K562 (cell line): ENCODE results near the gene CNTF. TPM values are rescaled to one million over a fixed set of nuclear protein-coding genes. Genes with fewer than 3 reads are reported as not detected.

Experiments
- ESRRB ChIP-seq: fragments of 250-450 bp; sonication (Bioruptor Pico); IDR thresholded peaks from 2 replicates; pipeline ENCODE4 v1.5.0; 2020; ENCODE audit warnings: mild to moderate bottlenecking, moderate library complexity, borderline replicate concordance
- MBD2 ChIP-seq: sonication (generic); IDR thresholded peaks from 2 replicates; pipeline ENCODE4 v1.6.1; 2016; ENCODE audit warnings: low read depth, borderline replicate concordance
- NCOR1 ChIP-seq: fragments of 450-650 bp; IDR thresholded peaks from 2 replicates; pipeline ENCODE4 v1.6.1; 2016; ENCODE audit warnings: mild to moderate bottlenecking, moderate library complexity
- RAD21 ChIP-seq, 2 experiments: fragments of 250-450 bp in 1 of 2; fragments of 450-650 bp in 1 of 2; sonication (Bioruptor Pico) in 1 of 2; formaldehyde crosslinking in 1 of 2; IDR thresholded peaks in 1 of 2; conservative IDR thresholded peaks in 1 of 2; 2 replicates each; pipeline versions ENCODE4 v1.4.0 to v1.8.0; 2020 to 2022; ENCODE audit warnings: mild to moderate bottlenecking in 2 of 2, moderate library complexity in 1 of 2
- RBM17 ChIP-seq: fragments of 200-400 bp; formaldehyde crosslinking; IDR thresholded peaks from 2 replicates; pipeline ENCODE4 v1.6.1; 2017; ENCODE audit warnings: low read depth, mild to moderate bottlenecking, low read length, borderline replicate concordance
- RCOR1 ChIP-seq, 2 experiments: IDR thresholded peaks; 2 replicates each; pipeline ENCODE4 v1.6.1; 2012; ENCODE audit warnings: low read depth in 2 of 2, low read length in 2 of 2, borderline replicate concordance in 1 of 2, improper control_type of control experiment in 1 of 2
- SMC3 ChIP-seq: conservative IDR thresholded peaks from 2 replicates; pipeline ENCODE4 v1.6.1; 2011; ENCODE audit warnings: low read depth, low read length, improper control_type of control experiment; ENCODE audit not compliant: insufficient read depth
- TAF7 ChIP-seq: fragments of 450-650 bp; IDR thresholded peaks from 2 replicates; pipeline ENCODE4 v1.6.1; 2016; ENCODE audit warnings: missing genetic modification characterization, missing compliant biosample characterization
- TEAD2 ChIP-seq: fragments of 450-650 bp; IDR thresholded peaks from 2 replicates; pipeline ENCODE4 v1.6.1; 2016; ENCODE audit warnings: missing genetic modification characterization, control low read depth, missing compliant biosample characterization
- XRCC4 ChIP-seq: IDR thresholded peaks from one replicate; pipeline ENCODE4 v1.6.1; 2011; ENCODE audit not compliant: insufficient read depth, insufficient read length; ENCODE audit errors: extremely low read depth
- ZFPM2 ChIP-seq: fragments of 250-450 bp; sonication (Bioruptor Pico); IDR thresholded peaks from 2 replicates; pipeline ENCODE4 v1.5.1; 2022; ENCODE audit warnings: mild to moderate bottlenecking
- ZFX ChIP-seq: sonication (generic); formaldehyde crosslinking; IDR thresholded peaks from 2 replicates; pipeline ENCODE4 v1.8.0; 2022; ENCODE audit warnings: mild to moderate bottlenecking, missing genetic modification reagents, moderate library complexity
- polyA plus RNA-seq, 8 experiments: library from polyadenylated mRNA; depleted of rRNA in 4 of 8; stranded (reverse) in 5 of 8; unstranded in 3 of 8; fragments of >200 nt; fragmentation: Nextera tagmentation in 2 of 8; fragmentation: Illumina TruSeq in 1 of 8; extraction: Ambion mirVana in 2 of 8; extraction: Trizol in 1 of 8; gene quantifications; 2 replicates each; pipeline versions ENCODE4 v1.2.1 to v1.2.3, GENCODE V29; 2011 to 2014; ENCODE audit warnings: inconsistent platforms in 1 of 8, missing spikeins in 1 of 8
- total RNA-seq, 7 experiments: library from RNA; depleted of rRNA in 6 of 7; stranded (reverse); fragments of >200 nt in 6 of 7; fragmentation: Illumina TruSeq in 2 of 7; extraction: Trizol in 2 of 7; gene quantifications; 2 replicates each; pipeline versions ENCODE4 v1.2.1 to v1.2.3, GENCODE V29; 2011 to 2021; ENCODE audit warnings: low replicate concordance in 1 of 7
- TF ChIP-seq, protein P1 (sequence below): fragments of 450-650 bp; IDR thresholded peaks from 2 replicates; pipeline ENCODE4 v1.6.1; 2018; ENCODE audit not compliant: partially characterized antibody
- TF ChIP-seq, protein P2 (sequence below): fragments of 450-650 bp; IDR thresholded peaks from 2 replicates; pipeline ENCODE4 v1.6.1; 2016; ENCODE audit warnings: mild to moderate bottlenecking
- TF ChIP-seq, protein P3 (sequence below): sonication (generic); formaldehyde crosslinking; IDR thresholded peaks from 2 replicates; pipeline ENCODE4 v1.4.0; 2020; ENCODE audit warnings: mild to moderate bottlenecking, missing genetic modification reagents
- TF ChIP-seq, protein P4 (sequence below): sonication (generic); formaldehyde crosslinking; IDR thresholded peaks from 2 replicates; pipeline ENCODE4 v1.8.1; 2023; ENCODE audit warnings: mild to moderate bottlenecking, missing genetic modification reagents
- TF ChIP-seq, protein P5 (sequence below): fragments of 250-450 bp; sonication (Bioruptor Pico); IDR thresholded peaks from 2 replicates; pipeline ENCODE4 v1.4.0; 2020; ENCODE audit warnings: borderline replicate concordance

Gene CNTF
- total and polyA plus RNA-seq, 9 of the 15 experiments (the other 6 are each of a cell fraction or from before 2014, with no cell fraction given), result 0.17 to 5.0 (median 2.3) TPM

DNA sequence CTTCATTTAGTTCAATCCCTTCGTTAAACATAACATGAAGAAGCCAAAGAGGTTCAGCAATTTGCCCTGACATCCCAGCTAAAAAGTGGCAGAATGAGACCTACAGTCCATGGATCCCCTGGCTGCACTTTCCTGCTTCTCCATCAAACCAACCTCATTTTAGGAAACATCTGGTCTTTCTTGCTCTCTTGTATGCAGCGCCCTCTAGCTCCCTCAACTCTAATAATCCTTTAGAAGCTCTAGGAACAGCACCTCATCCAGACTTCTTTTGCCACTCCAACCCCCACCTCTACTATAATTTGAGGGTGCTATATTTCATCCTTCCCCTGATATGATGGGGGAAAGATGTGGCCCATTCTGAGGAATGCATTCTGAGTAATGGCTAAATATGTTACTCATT is 7.4 kb downstream of the CNTF start (continued):
- no peak for TF ChIP-seq TAF7
- TF ChIP-seq SMC3, result peak; percentile 51; the same call in 1 of the 2 replicates
- TF ChIP-seq, protein P1, sequence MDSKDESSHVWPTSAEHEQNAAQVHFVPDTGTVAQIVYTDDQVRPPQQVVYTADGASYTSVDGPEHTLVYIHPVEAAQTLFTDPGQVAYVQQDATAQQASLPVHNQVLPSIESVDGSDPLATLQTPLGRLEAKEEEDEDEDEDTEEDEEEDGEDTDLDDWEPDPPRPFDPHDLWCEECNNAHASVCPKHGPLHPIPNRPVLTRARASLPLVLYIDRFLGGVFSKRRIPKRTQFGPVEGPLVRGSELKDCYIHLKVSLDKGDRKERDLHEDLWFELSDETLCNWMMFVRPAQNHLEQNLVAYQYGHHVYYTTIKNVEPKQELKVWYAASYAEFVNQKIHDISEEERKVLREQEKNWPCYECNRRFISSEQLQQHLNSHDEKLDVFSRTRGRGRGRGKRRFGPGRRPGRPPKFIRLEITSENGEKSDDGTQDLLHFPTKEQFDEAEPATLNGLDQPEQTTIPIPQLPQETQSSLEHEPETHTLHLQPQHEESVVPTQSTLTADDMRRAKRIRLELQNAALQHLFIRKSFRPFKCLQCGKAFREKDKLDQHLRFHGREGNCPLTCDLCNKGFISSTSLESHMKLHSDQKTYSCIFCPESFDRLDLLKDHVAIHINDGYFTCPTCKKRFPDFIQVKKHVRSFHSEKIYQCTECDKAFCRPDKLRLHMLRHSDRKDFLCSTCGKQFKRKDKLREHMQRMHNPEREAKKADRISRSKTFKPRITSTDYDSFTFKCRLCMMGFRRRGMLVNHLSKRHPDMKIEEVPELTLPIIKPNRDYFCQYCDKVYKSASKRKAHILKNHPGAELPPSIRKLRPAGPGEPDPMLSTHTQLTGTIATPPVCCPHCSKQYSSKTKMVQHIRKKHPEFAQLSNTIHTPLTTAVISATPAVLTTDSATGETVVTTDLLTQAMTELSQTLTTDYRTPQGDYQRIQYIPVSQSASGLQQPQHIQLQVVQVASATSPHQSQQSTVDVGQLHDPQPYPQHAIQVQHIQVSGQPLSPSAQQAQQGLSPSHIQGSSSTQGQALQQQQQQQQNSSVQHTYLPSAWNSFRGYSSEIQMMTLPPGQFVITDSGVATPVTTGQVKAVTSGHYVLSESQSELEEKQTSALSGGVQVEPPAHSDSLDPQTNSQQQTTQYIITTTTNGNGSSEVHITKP, result no peak
- TF ChIP-seq, protein P2, sequence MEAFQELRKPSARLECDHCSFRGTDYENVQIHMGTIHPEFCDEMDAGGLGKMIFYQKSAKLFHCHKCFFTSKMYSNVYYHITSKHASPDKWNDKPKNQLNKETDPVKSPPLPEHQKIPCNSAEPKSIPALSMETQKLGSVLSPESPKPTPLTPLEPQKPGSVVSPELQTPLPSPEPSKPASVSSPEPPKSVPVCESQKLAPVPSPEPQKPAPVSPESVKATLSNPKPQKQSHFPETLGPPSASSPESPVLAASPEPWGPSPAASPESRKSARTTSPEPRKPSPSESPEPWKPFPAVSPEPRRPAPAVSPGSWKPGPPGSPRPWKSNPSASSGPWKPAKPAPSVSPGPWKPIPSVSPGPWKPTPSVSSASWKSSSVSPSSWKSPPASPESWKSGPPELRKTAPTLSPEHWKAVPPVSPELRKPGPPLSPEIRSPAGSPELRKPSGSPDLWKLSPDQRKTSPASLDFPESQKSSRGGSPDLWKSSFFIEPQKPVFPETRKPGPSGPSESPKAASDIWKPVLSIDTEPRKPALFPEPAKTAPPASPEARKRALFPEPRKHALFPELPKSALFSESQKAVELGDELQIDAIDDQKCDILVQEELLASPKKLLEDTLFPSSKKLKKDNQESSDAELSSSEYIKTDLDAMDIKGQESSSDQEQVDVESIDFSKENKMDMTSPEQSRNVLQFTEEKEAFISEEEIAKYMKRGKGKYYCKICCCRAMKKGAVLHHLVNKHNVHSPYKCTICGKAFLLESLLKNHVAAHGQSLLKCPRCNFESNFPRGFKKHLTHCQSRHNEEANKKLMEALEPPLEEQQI, result no peak
- no peak for TF ChIP-seq TEAD2 (tag)
- no peak for TF ChIP-seq RBM17
- TF ChIP-seq, protein P3, sequence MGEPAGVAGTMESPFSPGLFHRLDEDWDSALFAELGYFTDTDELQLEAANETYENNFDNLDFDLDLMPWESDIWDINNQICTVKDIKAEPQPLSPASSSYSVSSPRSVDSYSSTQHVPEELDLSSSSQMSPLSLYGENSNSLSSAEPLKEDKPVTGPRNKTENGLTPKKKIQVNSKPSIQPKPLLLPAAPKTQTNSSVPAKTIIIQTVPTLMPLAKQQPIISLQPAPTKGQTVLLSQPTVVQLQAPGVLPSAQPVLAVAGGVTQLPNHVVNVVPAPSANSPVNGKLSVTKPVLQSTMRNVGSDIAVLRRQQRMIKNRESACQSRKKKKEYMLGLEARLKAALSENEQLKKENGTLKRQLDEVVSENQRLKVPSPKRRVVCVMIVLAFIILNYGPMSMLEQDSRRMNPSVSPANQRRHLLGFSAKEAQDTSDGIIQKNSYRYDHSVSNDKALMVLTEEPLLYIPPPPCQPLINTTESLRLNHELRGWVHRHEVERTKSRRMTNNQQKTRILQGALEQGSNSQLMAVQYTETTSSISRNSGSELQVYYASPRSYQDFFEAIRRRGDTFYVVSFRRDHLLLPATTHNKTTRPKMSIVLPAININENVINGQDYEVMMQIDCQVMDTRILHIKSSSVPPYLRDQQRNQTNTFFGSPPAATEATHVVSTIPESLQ (CRISPR knock-in tag), result no peak
- peak in 1 of 2 experiments; percentile 44; a peak in 1 of 4 replicates for TF ChIP-seq RCOR1 (IDR thresholded peaks at IDR 0.05; ENCODE audit: borderline replicate concordance in 1 of 2, low read depth in 2 of 2, low read length in 2 of 2)
- no peak for TF ChIP-seq ESRRB (CRISPR knock-in tag)
- TF ChIP-seq XRCC4, result no peak
- TF ChIP-seq MBD2, result no peak
- peak; percentile 42 to 71; a peak in 3 of 4 replicates for TF ChIP-seq RAD21 (CRISPR knock-in tag; conservative IDR thresholded peaks at IDR 0.05 in 1 of 2, IDR thresholded peaks at IDR 0.05 in 1 of 2)
- no peak for TF ChIP-seq NCOR1
- TF ChIP-seq, protein P4, sequence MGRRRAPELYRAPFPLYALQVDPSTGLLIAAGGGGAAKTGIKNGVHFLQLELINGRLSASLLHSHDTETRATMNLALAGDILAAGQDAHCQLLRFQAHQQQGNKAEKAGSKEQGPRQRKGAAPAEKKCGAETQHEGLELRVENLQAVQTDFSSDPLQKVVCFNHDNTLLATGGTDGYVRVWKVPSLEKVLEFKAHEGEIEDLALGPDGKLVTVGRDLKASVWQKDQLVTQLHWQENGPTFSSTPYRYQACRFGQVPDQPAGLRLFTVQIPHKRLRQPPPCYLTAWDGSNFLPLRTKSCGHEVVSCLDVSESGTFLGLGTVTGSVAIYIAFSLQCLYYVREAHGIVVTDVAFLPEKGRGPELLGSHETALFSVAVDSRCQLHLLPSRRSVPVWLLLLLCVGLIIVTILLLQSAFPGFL (CRISPR knock-in tag), result no peak
- TF ChIP-seq, protein P5, sequence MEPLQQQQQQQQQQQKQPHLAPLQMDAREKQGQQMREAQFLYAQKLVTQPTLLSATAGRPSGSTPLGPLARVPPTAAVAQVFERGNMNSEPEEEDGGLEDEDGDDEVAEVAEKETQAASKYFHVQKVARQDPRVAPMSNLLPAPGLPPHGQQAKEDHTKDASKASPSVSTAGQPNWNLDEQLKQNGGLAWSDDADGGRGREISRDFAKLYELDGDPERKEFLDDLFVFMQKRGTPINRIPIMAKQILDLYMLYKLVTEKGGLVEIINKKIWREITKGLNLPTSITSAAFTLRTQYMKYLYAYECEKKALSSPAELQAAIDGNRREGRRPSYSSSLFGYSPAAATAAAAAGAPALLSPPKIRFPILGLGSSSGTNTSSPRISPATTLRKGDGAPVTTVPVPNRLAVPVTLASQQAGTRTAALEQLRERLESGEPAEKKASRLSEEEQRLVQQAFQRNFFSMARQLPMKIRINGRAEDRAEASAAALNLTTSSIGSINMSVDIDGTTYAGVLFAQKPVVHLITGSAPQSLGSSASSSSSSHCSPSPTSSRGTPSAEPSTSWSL (CRISPR knock-in tag), result no peak
- no peak for TF ChIP-seq ZFX
- TF ChIP-seq ZFPM2, result no peak
